Measurements from ENCODE around the gene AGXT. TPM values are rescaled to one million over a fixed set of nuclear protein-coding genes. Genes with fewer than 3 reads are reported as not detected.

AGXT gene
- total RNA-seq, 1 experiment from 2014 or later: 0.34 TPM

- H4K20me1 ChIP-seq (ENCODE audit: insufficient read depth): no peaks in the 10 kb centered on the region
- ChIA-PET CTCF (no interaction called here), POLR2A (no interaction called here), RAD21 (ENCODE audit: low non-redundant PET in 1 of 2, low total read pairs in 2 of 2, uncharacterized antibody in 2 of 2, unreplicated experiment in 2 of 2) (no interaction called here)
- no peak overlapping the region for H3K9ac ChIP-seq (ENCODE audit: low read length)
- H2AFZ ChIP-seq (ENCODE audit: low read depth, low read length, poor library complexity, severe bottlenecking): no peak overlapping the region
- BruUV-seq (replicated peaks): no TSS peak
- no peaks in the 10 kb centered on the region for H3K36me3 ChIP-seq (ENCODE audit: control insufficient read depth in 1 of 2, insufficient read depth in 2 of 2, low read length in 2 of 2)
- intact Hi-C loops (cut with micrococcal nuclease): no loop called here
- H3K9me3 ChIP-seq (ENCODE audit: control insufficient read depth in 1 of 2, insufficient read depth in 1 of 2, low read depth in 1 of 2, low read length in 2 of 2): no peaks in the 10 kb centered on the region
- no peaks in the 10 kb centered on the region for H3K4me1 ChIP-seq (ENCODE audit: control insufficient read depth in 1 of 2, insufficient read depth in 2 of 2, low read length in 2 of 2)
- H3K9me2 ChIP-seq (ENCODE audit: insufficient read depth): no peaks in the 10 kb centered on the region
- no peak overlapping the region for H3K4me2 ChIP-seq (ENCODE audit: low read length)
- H3K27ac ChIP-seq (ENCODE audit: low read depth, low read length): no peak overlapping the region
- H3K79me2 ChIP-seq (ENCODE audit: insufficient read depth, low read length): no peaks in the 10 kb centered on the region
- TF ChIP-seq SP1 (IDR thresholded peaks at IDR 0.05; ENCODE audit: low read depth) (no peak), ZNF274 (IDR thresholded peaks at IDR 0.05; ENCODE audit: low read depth, low read length) (no peak), SIN3A (IDR thresholded peaks at IDR 0.05; ENCODE audit: low read depth) (no peak), SRF (IDR thresholded peaks at IDR 0.05; ENCODE audit: low read depth) (no peak)
- no peak overlapping the region for H3K4me3 ChIP-seq (replicated peaks in 1 of 2; ENCODE audit: low read depth in 1 of 2, low read length in 2 of 2)
- DNase-seq (ENCODE audit: low read depth, low spot score): no peak
- H3K27me3 ChIP-seq (ENCODE audit: insufficient read depth, low read length): no peaks in the 10 kb centered on the region
- ATAC-seq: no peak
Observed at GRCh38 chr2:240869109-240869955, 708 bp downstream of the AGXT start.

DNA sequence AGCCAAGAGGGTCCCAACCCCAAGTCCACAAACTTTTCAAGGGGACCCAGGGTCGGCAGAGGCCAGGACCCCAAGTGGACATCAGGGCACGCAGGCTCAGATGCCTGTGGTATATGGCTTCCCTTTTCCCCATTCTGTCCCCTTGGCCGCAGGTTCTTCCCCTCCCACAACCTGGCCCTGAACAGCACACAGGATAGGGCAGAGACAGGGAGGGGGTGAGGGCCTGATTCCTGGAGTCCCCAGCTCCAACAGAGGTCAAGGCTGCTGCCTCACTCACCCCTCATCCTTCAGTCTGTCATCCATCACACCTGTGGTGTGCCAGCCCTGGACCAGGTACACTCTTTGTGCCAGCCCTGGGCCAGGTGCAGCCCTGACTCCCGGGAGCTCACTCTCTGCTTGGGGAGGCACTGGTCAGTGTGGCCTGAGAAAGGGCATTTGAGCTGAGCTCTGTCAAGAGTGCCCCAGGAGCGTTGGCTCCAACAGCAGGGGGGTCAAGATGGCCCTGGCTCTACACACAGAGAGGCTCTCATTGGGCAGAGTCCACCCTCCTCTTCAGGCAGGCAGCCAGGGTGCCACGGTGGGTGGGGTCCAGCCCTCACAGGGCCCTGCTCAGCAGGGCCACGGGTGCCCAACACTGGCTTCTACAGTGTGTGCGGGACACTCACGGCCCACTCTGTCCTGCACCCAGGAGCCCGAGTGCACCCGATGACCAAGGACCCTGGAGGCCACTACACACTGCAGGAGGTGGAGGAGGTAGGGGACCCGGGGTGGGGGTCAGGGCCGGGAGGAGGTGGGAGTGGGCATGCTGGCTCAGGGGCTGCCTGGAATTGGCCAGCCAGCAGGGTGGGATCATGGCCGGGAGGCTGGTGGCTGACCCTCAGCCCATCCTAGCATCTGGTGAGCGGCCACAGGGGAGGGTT, 1.6 kb downstream of the AGXT start:
- H3K27me3 ChIP-seq (ENCODE audit: insufficient read depth, low read length): no peaks in the 10 kb centered on the region
- no peaks in the 10 kb centered on the region for H3K36me3 ChIP-seq (ENCODE audit: control insufficient read depth in 1 of 2, insufficient read depth in 2 of 2, low read length in 2 of 2)
- CTCF ChIA-PET: no interaction called here
- no peaks in the 10 kb centered on the region for H3K9me2 ChIP-seq (ENCODE audit: insufficient read depth)
- no peak overlapping the region for H3K4me2 ChIP-seq (ENCODE audit: low read length)
- RAD21 ChIA-PET (ENCODE audit: low non-redundant PET in 1 of 2, low total read pairs in 2 of 2, uncharacterized antibody in 2 of 2, unreplicated experiment in 2 of 2): no interaction called here
- H3K4me3 ChIP-seq (replicated peaks in 1 of 2; ENCODE audit: low read depth in 1 of 2, low read length in 2 of 2): no peak overlapping the region
- H3K9ac ChIP-seq (ENCODE audit: low read length): no peak overlapping the region
- H3K4me1 ChIP-seq (ENCODE audit: control insufficient read depth in 1 of 2, insufficient read depth in 2 of 2, low read length in 2 of 2): no peaks in the 10 kb centered on the region
- no peak overlapping the region for H3K27ac ChIP-seq (ENCODE audit: low read depth, low read length)
- H4K20me1 ChIP-seq (ENCODE audit: insufficient read depth): no peaks in the 10 kb centered on the region
- intact Hi-C loops (cut with micrococcal nuclease): no loop called here
- no peaks in the 10 kb centered on the region for H3K79me2 ChIP-seq (ENCODE audit: insufficient read depth, low read length)
- POLR2A ChIA-PET: no interaction called here
- no peaks in the 10 kb centered on the region for H3K9me3 ChIP-seq (ENCODE audit: control insufficient read depth in 1 of 2, insufficient read depth in 1 of 2, low read depth in 1 of 2, low read length in 2 of 2)
- ATAC-seq: no peak
- no peak overlapping the region for H2AFZ ChIP-seq (ENCODE audit: low read depth, low read length, poor library complexity, severe bottlenecking)
- DNase-seq (ENCODE audit: low read depth, low spot score): no peak
- no TSS peak for BruUV-seq (replicated peaks)
- TF ChIP-seq CBX3 (IDR thresholded peaks at IDR 0.05; ENCODE audit: low read depth) (no peak), FOSL1 (IDR thresholded peaks at IDR 0.05; ENCODE audit: low read depth) (no peak), EGR1 (IDR thresholded peaks at IDR 0.05; ENCODE audit: low read depth) (no peak), ELF1 (IDR thresholded peaks at IDR 0.05; ENCODE audit: borderline replicate concordance, low read depth) (no peak), RAD21 (IDR thresholded peaks at IDR 0.05; ENCODE audit: low read depth) (no peak), POLR2A (IDR thresholded peaks at IDR 0.05; ENCODE audit: borderline replicate concordance, extremely low read depth, insufficient read depth, insufficient read length) (no peak), REST (IDR thresholded peaks at IDR 0.05; ENCODE audit: low read depth) (no peak), MAX (IDR thresholded peaks at IDR 0.05) (no peak), YY1 (IDR thresholded peaks at IDR 0.05; ENCODE audit: extremely low read depth, insufficient replicate concordance, low read depth, low read length) (no peak), ZNF274 (IDR thresholded peaks at IDR 0.05; ENCODE audit: low read depth, low read length) (no peak), CEBPB (IDR thresholded peaks at IDR 0.05; ENCODE audit: low read depth) (no peak), EZH2 (IDR thresholded peaks at IDR 0.05) (no peak), POLR2AphosphoS5 (IDR thresholded peaks at IDR 0.05; ENCODE audit: low read depth, low read length) (no peak)
- TF ChIP-seq, protein P1, sequence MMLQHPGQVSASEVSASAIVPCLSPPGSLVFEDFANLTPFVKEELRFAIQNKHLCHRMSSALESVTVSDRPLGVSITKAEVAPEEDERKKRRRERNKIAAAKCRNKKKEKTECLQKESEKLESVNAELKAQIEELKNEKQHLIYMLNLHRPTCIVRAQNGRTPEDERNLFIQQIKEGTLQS (IDR thresholded peaks at IDR 0.05): no peak
